ENCODE results near the gene ARHGEF17.

- TF ChIP-seq EP300 (IDR thresholded peaks at IDR 0.05) = no peak
- TF ChIP-seq POLR2A (IDR thresholded peaks at IDR 0.05) = no peak
- TF ChIP-seq CTCF (IDR thresholded peaks at IDR 0.05) = no peak
- TF ChIP-seq POLR2AphosphoS5 (IDR thresholded peaks at IDR 0.05) = no peak
Measured at GRCh38 chr11:73293356-73293936, 14.6 kb upstream of the ARHGEF17 start.

Measured in stomach (tissue), 4 donors.